Activated B cell treated with CpG ODN at 0.5 μM for 24 hours (primary cell): ENCODE data around the gene MASP1. TPM values are rescaled to one million over a fixed set of nuclear protein-coding genes. Genes with fewer than 3 reads are reported as not detected.
"Not testable (repeated sequence)": the region's sequence is repeated elsewhere in the genome, so short reads cannot be mapped to it uniquely, and the experiment has no call there.

ENCODE experiments used
- ATAC-seq: fragments of 200-7000 bp; cut with Tn5 transposase; one replicate; pipeline ENCODE4 v1.10.0; 2021; ENCODE audit warnings: low read depth, mild to moderate bottlenecking, moderate library complexity
- CTCF ChIA-PET: fragments of 350-600 bp; sonication (Branson Sonifier 250); formaldehyde crosslinking; loops from one replicate; lab custom pipeline; 2021; ENCODE audit warnings: antibody characterized with exemption; lab: Charles Lee
- POLR2A ChIA-PET: fragments of 350-600 bp; sonication (Branson Sonifier 250); formaldehyde crosslinking; loops from one replicate; lab custom pipeline; 2021; ENCODE audit warnings: antibody characterized with exemption; lab: Charles Lee
- DNase-seq: peaks from one replicate; pipeline ENCODE4 v3.0.0; 2022
- H3K27ac Mint-ChIP-seq: one replicate; pipeline ENCODE4 v1.8.0; 2020; ENCODE audit warnings: mixed read lengths
- H3K27me3 Mint-ChIP-seq: one replicate; pipeline ENCODE4 v1.8.0; 2021; ENCODE audit warnings: mixed read lengths
- H3K36me3 Mint-ChIP-seq: one replicate; pipeline ENCODE4 v1.8.0; 2021; ENCODE audit warnings: low read depth, mixed read lengths
- H3K4me1 Mint-ChIP-seq: one replicate; pipeline ENCODE4 v1.8.0; 2021; ENCODE audit warnings: mixed read lengths
- H3K4me3 Mint-ChIP-seq: one replicate; pipeline ENCODE4 v1.8.0; 2020; ENCODE audit warnings: mild to moderate bottlenecking, mixed read lengths
- H3K9me3 Mint-ChIP-seq: one replicate; pipeline ENCODE4 v1.8.0; 2020; ENCODE audit warnings: mixed read lengths
- CTCF ChIP-seq: fragments of 200-600 bp; IDR thresholded peaks from one replicate; pipeline ENCODE4 v1.8.0; 2022; ENCODE audit warnings: antibody characterized with exemption, mild to moderate bottlenecking
- intact Hi-C: fragments of 100-400 bp; cut with micrococcal nuclease; formaldehyde crosslinking; loops from one replicate; pipeline ENCODE4 v1.15.1; 2024
- total RNA-seq: library from RNA; stranded (reverse); gene quantifications from 2 replicates; pipeline ENCODE4 v1.2.3, GENCODE V29; 2022

MASP1 gene
- total RNA-seq, 1 donor from 2014 or later: not detected

GRCh38 chr3:187247398-187247797 is 44.1 kb downstream of the MASP1 start:
- Mint-ChIP-seq H3K4me3 (no peak overlapping the region), H3K36me3 (no peaks in the 10 kb centered on the region), H3K27ac (no peak overlapping the region), H3K4me1 (no peaks in the 10 kb centered on the region), H3K27me3 (peaks cover 13% of the 10 kb centered on the region), H3K9me3 (no peaks in the 10 kb centered on the region)
- intact Hi-C loops: no loop called here
- POLR2A ChIA-PET: no interaction called here
- no peak for TF ChIP-seq CTCF
- ATAC-seq: no peak
- CTCF ChIA-PET: no interaction called here
- DNase-seq: no peak

DNA sequence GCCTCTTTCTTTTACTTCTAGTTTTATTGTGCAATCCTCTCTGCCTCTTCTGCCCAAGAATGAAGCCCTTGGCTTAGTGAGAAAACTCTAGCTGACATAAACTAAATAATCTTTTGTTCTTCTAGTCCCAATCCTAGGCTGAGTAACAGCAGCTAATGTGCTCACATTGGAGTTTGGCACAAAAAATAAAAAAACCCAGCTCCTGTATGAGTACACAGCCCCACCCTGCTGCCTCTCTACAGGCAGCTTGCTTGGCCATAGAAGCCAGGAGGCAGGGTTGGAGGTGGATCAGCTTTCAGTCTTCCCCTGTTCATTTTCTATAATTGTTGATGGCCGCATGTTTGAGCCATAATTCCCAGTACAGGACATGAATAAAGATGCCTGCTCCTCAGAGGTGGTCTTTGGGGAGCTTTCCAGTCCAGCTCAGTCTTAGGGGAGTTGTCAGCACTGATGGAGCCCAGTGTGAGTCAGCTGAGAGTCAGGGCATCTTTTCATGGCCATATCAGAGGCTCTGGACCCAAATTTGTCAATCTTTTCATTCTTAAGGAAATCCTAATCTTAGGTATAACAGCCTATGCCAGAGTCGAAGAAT is 47.5 kb downstream of the MASP1 start:
- CTCF ChIA-PET: interaction anchor here (0.7 kb wide), 1 partner anchor 26 kb away, joined by 3 read pairs; no protein-coding TSS in a partner anchor
- no peaks in the 10 kb centered on the region for H3K36me3 Mint-ChIP-seq
- POLR2A ChIA-PET: no interaction called here
- H3K27me3 Mint-ChIP-seq: peaks cover 8% of the 10 kb centered on the region
- no peak overlapping the region for H3K27ac Mint-ChIP-seq
- ATAC-seq (no peak), DNase-seq (no peak)
- no peak overlapping the region for H3K4me3 Mint-ChIP-seq
- TF ChIP-seq CTCF: no peak
- intact Hi-C loops: no loop called here
- peaks cover 5% of the 10 kb centered on the region for H3K9me3 Mint-ChIP-seq
- H3K4me1 Mint-ChIP-seq: no peaks in the 10 kb centered on the region

DNA sequence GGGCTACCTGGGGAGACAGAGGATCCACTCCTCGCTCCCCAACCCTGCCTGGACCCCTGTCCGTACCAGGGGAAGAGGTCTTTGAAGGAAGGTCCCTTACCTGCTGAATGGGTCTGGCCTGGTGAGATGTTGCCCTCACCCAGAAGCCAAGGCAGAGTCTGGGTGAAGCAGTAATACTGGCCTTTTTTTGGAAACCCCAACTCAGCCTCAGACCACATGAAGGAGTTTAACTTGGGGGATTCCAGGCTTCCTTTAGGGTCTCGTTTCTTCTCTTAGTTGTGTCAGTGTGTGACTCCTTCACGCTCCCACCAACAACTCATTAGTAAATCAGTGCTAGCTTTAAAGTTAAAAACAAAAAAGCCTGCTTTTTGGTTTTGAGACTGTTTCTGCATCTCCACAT is 48.6 kb downstream of the MASP1 start:
- ATAC-seq (no peak), DNase-seq (no peak)
- Mint-ChIP-seq H3K4me3 (no peak overlapping the region), H3K36me3 (no peaks in the 10 kb centered on the region), H3K27ac (no peak overlapping the region), H3K4me1 (no peaks in the 10 kb centered on the region), H3K27me3 (peaks cover 6% of the 10 kb centered on the region), H3K9me3 (peaks cover 5% of the 10 kb centered on the region)
- intact Hi-C loops: no loop called here
- ChIA-PET POLR2A (no interaction called here), CTCF (no interaction called here)
- TF ChIP-seq CTCF: no peak

DNA sequence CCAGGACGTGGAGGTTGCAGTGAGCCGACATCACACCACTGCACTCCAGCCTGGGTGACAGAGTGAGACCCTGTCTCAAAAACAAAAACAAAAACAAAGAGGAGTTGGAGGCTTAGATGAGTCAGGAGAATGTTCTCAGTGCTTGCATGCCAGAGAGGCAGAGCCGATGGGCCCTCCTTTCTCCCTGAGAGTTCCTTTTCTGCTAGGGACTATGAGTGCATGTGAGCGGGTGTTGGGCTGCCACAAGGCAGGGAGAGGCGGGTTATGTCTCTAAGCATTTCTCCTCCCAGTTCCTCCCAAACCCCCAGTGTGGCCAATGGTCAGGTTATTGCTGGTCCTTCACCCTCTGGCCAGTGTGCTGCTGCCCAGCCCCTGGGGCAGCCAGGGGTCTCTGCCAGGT is 49.1 kb downstream of the MASP1 start:
- DNase-seq (no peak), ATAC-seq (no peak)
- ChIA-PET POLR2A (no interaction called here), CTCF (no interaction called here)
- intact Hi-C loops: no loop called here
- H3K27me3 Mint-ChIP-seq: peaks cover 6% of the 10 kb centered on the region
- no peaks in the 10 kb centered on the region for H3K36me3 Mint-ChIP-seq
- no peak overlapping the region for H3K27ac Mint-ChIP-seq
- H3K4me3 Mint-ChIP-seq: no peak overlapping the region
- TF ChIP-seq CTCF: no peak
- no peaks in the 10 kb centered on the region for H3K4me1 Mint-ChIP-seq
- peaks cover 5% of the 10 kb centered on the region for H3K9me3 Mint-ChIP-seq

GRCh38 chr3:187238835-187239234 is 52.7 kb downstream of the MASP1 start:
- H3K27ac Mint-ChIP-seq, H3K9me3 Mint-ChIP-seq, CTCF ChIA-PET, DNase-seq, H3K36me3 Mint-ChIP-seq, ATAC-seq, H3K4me3 Mint-ChIP-seq, H3K27me3 Mint-ChIP-seq, intact Hi-C loops, POLR2A ChIA-PET, H3K4me1 Mint-ChIP-seq: not testable (repeated sequence)

GRCh38 chr3:187238239-187238638 is 53.3 kb downstream of the MASP1 start:
- POLR2A ChIA-PET: no interaction called here
- no peaks in the 10 kb centered on the region for H3K36me3 Mint-ChIP-seq
- H3K9me3 Mint-ChIP-seq: peaks cover 5% of the 10 kb centered on the region
- CTCF ChIA-PET: no interaction called here
- no peak overlapping the region for H3K4me3 Mint-ChIP-seq
- no peak for TF ChIP-seq CTCF
- ATAC-seq (no peak), DNase-seq (no peak)
- H3K27me3 Mint-ChIP-seq: no peaks in the 10 kb centered on the region
- intact Hi-C loops: no loop called here
- no peaks in the 10 kb centered on the region for H3K4me1 Mint-ChIP-seq
- H3K27ac Mint-ChIP-seq: no peak overlapping the region
